ENCODE data around the gene VARS2. TPM values are rescaled to one million over a fixed set of nuclear protein-coding genes. Genes with fewer than 3 reads are reported as not detected.

VARS2 gene
- total RNA-seq, 1 experiment from 2014 or later, result 68.2 TPM

- H3K79me1 ChIP-seq (ENCODE audit: insufficient read depth, low read depth, low read length, poor library complexity, severe bottlenecking), result no peaks in the 10 kb centered on the region
- no peak for TF ChIP-seq CTCF (conservative IDR thresholded peaks at IDR 0.05)
- no peak overlapping the region for H3T11ph ChIP-seq (ENCODE audit: low read length)
- H3K79me2 ChIP-seq (ENCODE audit: insufficient read depth, low read length), result peaks cover 2% of the 10 kb centered on the region; the same call in 1 of the 2 replicates
- no peak for DNase-seq
- Mint-ChIP-seq H3K27me3 (ENCODE audit: low read depth) (no peaks in the 10 kb centered on the region; the same call in 1 of the 2 replicates), H3K4me1 (peaks cover 31 to 37% of the 10 kb centered on the region in 2 experiments), H3K4me3 (peak overlapping the region; percentile 82 to 93; a peak in 4 of 5 replicates), H3K27ac (peak overlapping the region in 1 of 3 experiments; percentile 18; a peak in 1 of 7 replicates), H3K36me3 (ENCODE audit: insufficient read depth in 1 of 3, low read depth in 3 of 3) (peaks cover 38 to 72% (median 69%) of the 10 kb centered on the region in 3 experiments), H3K9me3 (no peaks in the 10 kb centered on the region)
- H4K20me1 ChIP-seq (ENCODE audit: control insufficient read depth, insufficient read depth, insufficient read length), result no peaks in the 10 kb centered on the region
- H2BK20ac ChIP-seq (ENCODE audit: low read depth, low read length, poor library complexity, severe bottlenecking), result no peak overlapping the region
- H2BK5ac ChIP-seq (ENCODE audit: insufficient read length, low read length), result no peak overlapping the region
- H2AK5ac ChIP-seq (ENCODE audit: insufficient read length, low read length), result no peak overlapping the region
- H3K18ac ChIP-seq (ENCODE audit: insufficient read length, low read depth, low read length), result no peak overlapping the region
- no peaks in the 10 kb centered on the region for H3K27me3 ChIP-seq (ENCODE audit: insufficient read depth, low read length)
- no peak overlapping the region for H4K5ac ChIP-seq (ENCODE audit: insufficient read length, low read depth, low read length)
- H3K23ac ChIP-seq (ENCODE audit: insufficient read length, low read depth, low read length), result no peak overlapping the region
- no peak overlapping the region for H4K8ac ChIP-seq (replicated peaks; ENCODE audit: insufficient read length, low read depth, low read length)
- no peak overlapping the region for H2BK15ac ChIP-seq (ENCODE audit: low read depth, low read length)
- no peaks in the 10 kb centered on the region for H3K9me3 ChIP-seq (ENCODE audit: control insufficient read depth, low read depth, low read length)
- no peak overlapping the region for H2AFZ ChIP-seq (ENCODE audit: low read length)
- H4K91ac ChIP-seq (ENCODE audit: insufficient read length, low read depth, low read length), result no peak overlapping the region
- no peak overlapping the region for H3K9ac ChIP-seq (ENCODE audit: extremely low read depth, insufficient read length, low read length)
- no CpG with 5 or more reads among the region's 8 CpGs for WGBS (ENCODE audit: extremely low coverage, insufficient read length, low lambda C conversion rate)
- no peak overlapping the region for H3K4ac ChIP-seq (ENCODE audit: low read depth, low read length)
- no peak overlapping the region for H3K56ac ChIP-seq (ENCODE audit: insufficient read length, low read depth, low read length)
- no peak overlapping the region for H2BK120ac ChIP-seq (ENCODE audit: low read depth, low read length, poor library complexity, severe bottlenecking)
- H3K4me1 ChIP-seq (ENCODE audit: insufficient read depth, low read length), result peaks cover 4% of the 10 kb centered on the region; the same call in 1 of the 2 replicates
- peaks cover 17% of the 10 kb centered on the region for H3K23me2 ChIP-seq (ENCODE audit: insufficient read length, low read depth, low read length, poor library complexity, severe bottlenecking)
- H3K27ac ChIP-seq (ENCODE audit: insufficient read length, low read depth, low read length), result no peak overlapping the region
- peak overlapping the region; percentile 78 for H3K4me2 ChIP-seq (ENCODE audit: insufficient read depth, insufficient read length, low read length)
- no peak overlapping the region for H3K14ac ChIP-seq (ENCODE audit: insufficient read depth, low read length)
- H2BK12ac ChIP-seq (ENCODE audit: insufficient read length, low read depth, low read length), result no peak overlapping the region
These were observed 1.1 kb upstream of the VARS2 start for GRCh38 chr6:30912746-30913520.
